22Rv1 (cell line): ENCODE results near the gene ATG13.

Experiments
- H3K27ac ChIP-seq: fragments of 450-650 bp; 2 replicates; pipeline ENCODE4 v1.5.1; 2017
- ZFX ChIP-seq: fragments of 450-650 bp; IDR thresholded peaks from 2 replicates; pipeline ENCODE4 v1.6.1; 2017; ENCODE audit warnings: antibody characterized with exemption, borderline replicate concordance
- TF ChIP-seq, protein P1 (sequence below): fragments of 450-650 bp; IDR thresholded peaks from 2 replicates; pipeline ENCODE4 v1.5.1; 2017; ENCODE audit warnings: mild to moderate bottlenecking

ATG13 gene

DNA sequence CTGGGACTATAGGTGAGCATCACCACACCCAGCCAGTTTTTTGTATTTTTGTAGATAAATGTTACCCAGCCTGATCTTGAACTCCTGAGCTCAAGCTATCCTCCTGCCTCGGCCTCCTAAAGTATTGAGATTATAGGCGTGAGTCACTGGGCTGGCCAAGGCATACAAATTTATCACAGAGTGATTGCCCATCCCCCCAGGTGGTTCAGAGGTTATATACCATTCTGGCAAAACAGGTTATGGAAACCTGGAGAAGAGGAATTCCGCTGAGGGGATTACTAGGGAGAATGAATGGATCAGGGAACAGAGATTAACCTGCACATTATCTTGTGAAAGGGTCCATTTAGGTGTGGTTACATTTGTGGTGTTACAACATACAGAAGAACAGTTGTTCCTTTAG, 8.1 kb downstream of the ATG13 start:
- TF ChIP-seq, protein P1, sequence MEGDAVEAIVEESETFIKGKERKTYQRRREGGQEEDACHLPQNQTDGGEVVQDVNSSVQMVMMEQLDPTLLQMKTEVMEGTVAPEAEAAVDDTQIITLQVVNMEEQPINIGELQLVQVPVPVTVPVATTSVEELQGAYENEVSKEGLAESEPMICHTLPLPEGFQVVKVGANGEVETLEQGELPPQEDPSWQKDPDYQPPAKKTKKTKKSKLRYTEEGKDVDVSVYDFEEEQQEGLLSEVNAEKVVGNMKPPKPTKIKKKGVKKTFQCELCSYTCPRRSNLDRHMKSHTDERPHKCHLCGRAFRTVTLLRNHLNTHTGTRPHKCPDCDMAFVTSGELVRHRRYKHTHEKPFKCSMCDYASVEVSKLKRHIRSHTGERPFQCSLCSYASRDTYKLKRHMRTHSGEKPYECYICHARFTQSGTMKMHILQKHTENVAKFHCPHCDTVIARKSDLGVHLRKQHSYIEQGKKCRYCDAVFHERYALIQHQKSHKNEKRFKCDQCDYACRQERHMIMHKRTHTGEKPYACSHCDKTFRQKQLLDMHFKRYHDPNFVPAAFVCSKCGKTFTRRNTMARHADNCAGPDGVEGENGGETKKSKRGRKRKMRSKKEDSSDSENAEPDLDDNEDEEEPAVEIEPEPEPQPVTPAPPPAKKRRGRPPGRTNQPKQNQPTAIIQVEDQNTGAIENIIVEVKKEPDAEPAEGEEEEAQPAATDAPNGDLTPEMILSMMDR: no peak
- TF ChIP-seq ZFX: no peak
- no peak overlapping the region for H3K27ac ChIP-seq

DNA sequence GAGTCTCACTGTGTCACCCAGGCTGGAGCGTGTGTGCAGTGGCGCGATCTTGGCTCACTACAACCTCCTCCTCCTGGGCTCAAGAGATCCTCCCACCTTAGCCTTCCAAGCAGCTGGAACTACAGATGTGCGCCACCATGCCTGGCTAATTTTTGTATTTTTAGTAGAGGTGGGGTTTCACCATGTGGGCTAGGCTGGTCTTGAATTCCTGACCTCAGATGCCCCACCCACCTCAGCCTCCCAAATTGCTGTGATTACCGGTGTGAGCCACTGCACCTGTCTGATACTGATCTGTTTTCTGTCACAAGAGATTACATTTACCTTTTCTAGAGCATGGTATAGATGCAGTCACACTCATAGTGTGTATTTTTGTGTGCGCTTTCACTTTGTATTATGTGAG, 11.6 kb downstream of the ATG13 start:
- TF ChIP-seq ZFX: no peak
- TF ChIP-seq, protein P1: no peak
- H3K27ac ChIP-seq: no peak overlapping the region

DNA sequence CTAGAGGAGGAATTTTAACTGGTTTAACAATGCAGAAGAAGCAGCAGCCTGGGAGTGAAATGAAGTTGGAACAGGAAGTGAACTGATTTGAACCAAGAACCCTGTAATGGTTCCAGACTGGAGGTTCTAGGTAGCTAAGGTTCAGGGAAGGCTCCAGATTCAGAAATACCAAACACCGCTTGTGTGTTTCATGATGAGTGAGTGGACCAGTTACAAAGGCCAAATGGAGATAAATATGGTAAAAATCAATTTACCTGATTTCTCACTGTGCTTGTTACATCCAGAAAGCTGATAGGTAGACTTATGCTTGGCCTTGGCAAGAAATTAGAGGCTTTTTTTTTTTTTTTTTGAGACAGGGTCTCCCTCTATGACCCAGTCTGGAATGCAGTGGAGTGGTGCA, 12.9 kb downstream of the ATG13 start:
- H3K27ac ChIP-seq: no peak overlapping the region
- TF ChIP-seq, protein P1: no peak
- TF ChIP-seq ZFX: no peak

DNA sequence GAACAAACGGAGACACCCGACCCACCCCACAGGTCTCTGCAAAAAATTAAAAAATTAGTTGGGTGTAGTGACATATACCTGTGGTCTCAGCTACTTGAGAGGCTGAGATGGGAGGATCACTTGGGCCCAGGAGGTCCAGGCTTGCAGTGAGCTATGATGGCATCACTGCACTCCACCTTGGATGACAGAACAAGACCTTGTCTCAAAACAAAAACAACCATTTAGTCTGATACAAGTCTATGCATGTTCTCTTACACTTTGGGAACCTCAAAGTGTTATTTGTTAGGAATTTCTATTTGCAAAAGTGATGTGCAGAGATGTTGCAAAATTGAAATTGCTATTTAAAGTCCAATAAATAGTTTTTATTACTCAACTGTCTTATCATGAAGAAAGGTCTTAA, 14.3 kb downstream of the ATG13 start:
- no peak for TF ChIP-seq ZFX
- TF ChIP-seq, protein P1: no peak
- no peak overlapping the region for H3K27ac ChIP-seq

DNA sequence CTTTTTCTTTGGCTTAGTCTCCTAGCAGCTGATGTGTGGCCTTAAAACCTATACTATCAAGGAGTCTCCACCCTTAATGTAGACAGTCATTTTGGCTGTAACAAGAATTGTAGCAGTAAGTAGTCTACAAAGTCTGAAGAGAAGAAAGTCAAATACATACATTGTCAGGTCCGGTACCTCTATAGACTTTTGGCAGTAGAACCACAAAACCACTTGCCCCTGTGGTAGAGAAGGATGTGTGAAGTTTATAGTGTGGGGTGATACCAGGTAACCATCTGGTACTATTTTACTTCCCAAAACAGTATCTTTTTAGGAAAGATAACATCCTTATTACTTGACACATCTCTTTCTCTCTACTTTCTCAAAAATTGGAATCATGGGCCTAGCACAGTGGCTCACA, 15.1 kb downstream of the ATG13 start:
- no peak overlapping the region for H3K27ac ChIP-seq
- no peak for TF ChIP-seq ZFX
- TF ChIP-seq, protein P1: no peak

DNA sequence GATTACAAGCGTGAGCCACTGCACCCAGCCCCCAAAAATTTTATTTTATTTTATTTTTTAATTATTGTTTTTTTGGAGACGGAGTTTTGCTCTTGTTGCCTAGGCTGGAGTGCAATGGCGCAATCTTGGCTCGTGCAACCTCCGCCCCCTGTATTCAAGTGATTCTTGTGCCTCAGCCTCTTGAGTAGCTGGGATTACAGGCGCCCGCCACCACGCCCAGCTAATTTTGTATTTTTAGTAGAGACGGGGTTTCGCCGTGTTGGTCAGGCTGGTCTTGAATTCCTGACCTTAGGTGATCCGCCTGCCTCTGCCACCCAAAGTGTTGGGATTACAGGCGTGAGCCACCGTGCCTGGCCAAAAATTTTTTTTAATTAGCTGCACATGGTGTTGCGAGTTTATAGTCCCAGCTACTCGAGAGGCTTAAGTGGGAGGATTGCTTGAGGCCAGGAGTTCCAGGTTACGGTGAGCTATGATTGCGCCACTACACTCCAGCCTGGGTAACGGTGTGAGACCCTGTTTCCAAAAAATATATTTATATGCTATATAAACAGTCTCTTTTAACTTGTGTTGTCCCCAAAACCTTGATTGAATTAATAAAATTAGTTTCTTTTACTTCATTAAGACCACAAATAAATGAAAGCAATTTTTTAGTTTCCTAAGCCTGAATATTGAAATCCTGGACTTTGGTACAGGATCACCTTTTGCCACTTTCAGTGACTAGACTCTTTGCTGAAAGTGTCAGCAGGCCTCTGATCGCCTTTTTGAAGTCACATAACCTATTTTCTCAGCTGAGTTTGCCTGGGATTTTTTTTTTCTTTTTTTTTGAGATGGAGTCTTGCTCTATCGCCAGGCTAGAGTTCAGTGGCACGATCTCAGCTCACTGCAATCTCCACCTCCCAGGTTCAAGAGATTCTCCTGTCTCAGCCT, 16.2 kb downstream of the ATG13 start:
- H3K27ac ChIP-seq: no peak overlapping the region
- TF ChIP-seq, protein P1: no peak
- TF ChIP-seq ZFX: no peak

DNA sequence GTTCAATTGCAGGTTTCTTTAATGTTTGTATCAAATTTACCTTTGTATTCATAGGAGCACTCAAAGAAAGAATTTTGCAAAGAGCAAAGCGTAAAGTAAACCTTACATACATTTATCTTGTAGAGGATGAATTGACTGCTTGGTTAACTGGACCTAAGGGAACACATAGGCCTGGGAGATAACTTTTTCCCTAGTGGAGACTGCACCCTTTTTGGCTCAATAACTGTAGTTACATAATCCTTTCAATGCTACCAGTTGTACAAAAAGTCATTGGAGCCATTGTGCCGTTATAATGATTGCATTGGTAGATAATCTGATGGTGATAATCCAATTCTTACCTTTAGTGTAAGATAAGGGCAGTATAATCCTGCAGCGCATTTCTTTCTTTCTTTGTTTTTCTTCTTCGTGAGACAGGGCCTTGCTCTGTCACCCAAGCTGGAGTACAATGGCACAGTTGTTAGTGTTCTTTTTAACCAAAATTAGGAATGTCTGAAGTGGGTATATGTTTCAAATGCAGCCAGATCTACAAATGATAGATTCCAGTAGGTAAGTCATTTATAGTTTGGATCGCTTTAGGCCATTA, 18.3 kb downstream of the ATG13 start:
- H3K27ac ChIP-seq: no peak overlapping the region
- TF ChIP-seq ZFX: no peak
- TF ChIP-seq, protein P1: no peak
